ENCODE results near the gene CCP110. TPM values are rescaled to one million over a fixed set of nuclear protein-coding genes. Genes with fewer than 3 reads are reported as not detected.

The CCP110 gene
- total and polyA plus RNA-seq, 8 donors = 2.3 to 67.7 (median 7.6) TPM

GRCh38 chr16:19573997-19574396 is 50.3 kb downstream of the CCP110 start:
- TF ChIP-seq POLR2AphosphoS5 (IDR thresholded peaks at IDR 0.05) (no peak), EP300 (IDR thresholded peaks at IDR 0.05) (no peak), CTCF (IDR thresholded peaks at IDR 0.05) (no peak), POLR2A (IDR thresholded peaks at IDR 0.05) (no peak)
- Histone ChIP-seq H3K4me3 (no peak overlapping the region), H3K27me3 (no peaks in the 10 kb centered on the region), H3K4me1 (no peaks in the 10 kb centered on the region), H3K27ac (no peak overlapping the region), H3K9me3 (no peaks in the 10 kb centered on the region), H3K36me3 (peaks cover 50 to 100% (median 99%) of the 10 kb centered on the region in 4 donors)
- DNase-seq = no peak
- 93 to 96% (median 94%) methylated on average over 9 of the region's 9 CpGs for WGBS, 5 donors
- intact Hi-C loops (cut with DNase I; ENCODE audit: low total_unique reads) = no loop called here

GRCh38 chr16:19574615-19575014 is 50.9 kb downstream of the CCP110 start:
- no peak for TF ChIP-seq POLR2AphosphoS5 (IDR thresholded peaks at IDR 0.05)
- H3K27ac ChIP-seq = no peak overlapping the region
- no peaks in the 10 kb centered on the region for H3K9me3 ChIP-seq
- H3K4me1 ChIP-seq = no peaks in the 10 kb centered on the region
- H3K36me3 ChIP-seq = peaks cover 50 to 100% (median 99%) of the 10 kb centered on the region in 4 donors
- no peak overlapping the region for H3K4me3 ChIP-seq
- DNase-seq = no peak
- intact Hi-C loops (cut with DNase I; ENCODE audit: low total_unique reads) = no loop called here
- H3K27me3 ChIP-seq = no peaks in the 10 kb centered on the region
- WGBS, 5 donors = 60 to 87% (median 66%) methylated on average over 2 of the region's 2 CpGs

- intact Hi-C loops (cut with DNase I; ENCODE audit: low total_unique reads) = no loop called here
- no peaks in the 10 kb centered on the region for H3K27me3 ChIP-seq
- no peaks in the 10 kb centered on the region for H3K9me3 ChIP-seq
- peak overlapping the region in 2 of 5 donors; percentile 2 to 8 for H3K27ac ChIP-seq
- peaks cover 45 to 100% (median 99%) of the 10 kb centered on the region in 4 donors for H3K36me3 ChIP-seq
- no peak overlapping the region for H3K4me3 ChIP-seq
- WGBS, 5 donors = 71 to 89% (median 82%) methylated on average over 9 to 10 of the region's 10 CpGs
- no peak for TF ChIP-seq POLR2A (IDR thresholded peaks at IDR 0.05)
- TF ChIP-seq CTCF (IDR thresholded peaks at IDR 0.05) = no peak
- no peak for TF ChIP-seq POLR2AphosphoS5 (IDR thresholded peaks at IDR 0.05)
- TF ChIP-seq EP300 (IDR thresholded peaks at IDR 0.05) = no peak
- no peaks in the 10 kb centered on the region for H3K4me1 ChIP-seq
- DNase-seq = peak in 1 of 2 donors; percentile 48
These were observed 54.7 kb downstream of the CCP110 start for GRCh38 chr16:19578378-19578971.

- Histone ChIP-seq H3K4me3 (no peak overlapping the region), H3K27me3 (no peaks in the 10 kb centered on the region), H3K9me3 (no peaks in the 10 kb centered on the region), H3K36me3 (peaks cover 27 to 97% (median 90%) of the 10 kb centered on the region in 4 donors), H3K27ac (no peak overlapping the region), H3K4me1 (no peaks in the 10 kb centered on the region)
- intact Hi-C loops (cut with DNase I; ENCODE audit: low total_unique reads) = no loop called here
- TF ChIP-seq CTCF (IDR thresholded peaks at IDR 0.05) (no peak), POLR2AphosphoS5 (IDR thresholded peaks at IDR 0.05) (no peak), POLR2A (IDR thresholded peaks at IDR 0.05) (no peak), EP300 (IDR thresholded peaks at IDR 0.05) (no peak)
- 38 to 58% (median 47%) methylated on average over 10 of the region's 10 CpGs for WGBS, 5 donors
- DNase-seq = no peak
These were observed 58.5 kb downstream of the CCP110 start for GRCh38 chr16:19582050-19582831.

All from stomach (tissue), 9 donors.